Epithelial cell of proximal tubule (primary cell): Measurements from ENCODE around the gene NCOA7. TPM values are rescaled to one million over a fixed set of nuclear protein-coding genes. Genes with fewer than 3 reads are reported as not detected.

Experiments
- DNase-seq: peaks from one replicate; pipeline ENCODE4 v3.0.0-alpha.2; 2011; ENCODE audit warnings: low read depth
- H3K4me3 ChIP-seq: 2 replicates; pipeline ENCODE4 v1.5.1; 2011; ENCODE audit warnings: low read depth, mild to moderate bottlenecking, low read length
- total RNA-seq: library from RNA; depleted of rRNA; stranded (reverse); fragments of >200 nt; gene quantifications from 2 replicates; pipeline ENCODE4 v1.2.3, GENCODE V29; 2015
- TF ChIP-seq, protein P1 (sequence below): conservative IDR thresholded peaks from 2 replicates; pipeline ENCODE4 v1.5.1; 2012; ENCODE audit warnings: low read depth, mild to moderate bottlenecking, low read length

NCOA7 gene
- total RNA-seq, 1 donor from 2014 or later, result 8.2 TPM

DNA sequence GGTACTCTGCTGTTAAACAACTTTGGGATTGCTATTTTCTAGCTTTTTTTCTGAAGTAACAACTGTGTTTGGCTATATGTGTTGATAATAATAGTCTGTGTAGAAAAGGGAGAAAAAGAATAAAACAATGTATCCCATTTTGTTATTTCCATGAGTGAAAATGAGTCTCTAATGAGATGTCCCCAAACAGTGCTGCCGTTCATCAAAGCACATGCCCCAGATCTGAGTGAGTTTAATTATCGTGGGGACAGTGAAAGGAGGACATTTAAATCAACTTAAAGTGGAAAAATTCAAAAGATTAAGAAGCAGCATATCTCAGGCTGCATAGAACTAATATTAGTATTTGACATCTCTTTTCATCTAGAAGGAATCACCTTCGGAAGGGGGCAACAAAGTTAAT is 59.6 kb downstream of the NCOA7 start:
- no peak for DNase-seq
- H3K4me3 ChIP-seq, result no peak overlapping the region
- TF ChIP-seq, protein P1, sequence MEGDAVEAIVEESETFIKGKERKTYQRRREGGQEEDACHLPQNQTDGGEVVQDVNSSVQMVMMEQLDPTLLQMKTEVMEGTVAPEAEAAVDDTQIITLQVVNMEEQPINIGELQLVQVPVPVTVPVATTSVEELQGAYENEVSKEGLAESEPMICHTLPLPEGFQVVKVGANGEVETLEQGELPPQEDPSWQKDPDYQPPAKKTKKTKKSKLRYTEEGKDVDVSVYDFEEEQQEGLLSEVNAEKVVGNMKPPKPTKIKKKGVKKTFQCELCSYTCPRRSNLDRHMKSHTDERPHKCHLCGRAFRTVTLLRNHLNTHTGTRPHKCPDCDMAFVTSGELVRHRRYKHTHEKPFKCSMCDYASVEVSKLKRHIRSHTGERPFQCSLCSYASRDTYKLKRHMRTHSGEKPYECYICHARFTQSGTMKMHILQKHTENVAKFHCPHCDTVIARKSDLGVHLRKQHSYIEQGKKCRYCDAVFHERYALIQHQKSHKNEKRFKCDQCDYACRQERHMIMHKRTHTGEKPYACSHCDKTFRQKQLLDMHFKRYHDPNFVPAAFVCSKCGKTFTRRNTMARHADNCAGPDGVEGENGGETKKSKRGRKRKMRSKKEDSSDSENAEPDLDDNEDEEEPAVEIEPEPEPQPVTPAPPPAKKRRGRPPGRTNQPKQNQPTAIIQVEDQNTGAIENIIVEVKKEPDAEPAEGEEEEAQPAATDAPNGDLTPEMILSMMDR, result no peak

DNA sequence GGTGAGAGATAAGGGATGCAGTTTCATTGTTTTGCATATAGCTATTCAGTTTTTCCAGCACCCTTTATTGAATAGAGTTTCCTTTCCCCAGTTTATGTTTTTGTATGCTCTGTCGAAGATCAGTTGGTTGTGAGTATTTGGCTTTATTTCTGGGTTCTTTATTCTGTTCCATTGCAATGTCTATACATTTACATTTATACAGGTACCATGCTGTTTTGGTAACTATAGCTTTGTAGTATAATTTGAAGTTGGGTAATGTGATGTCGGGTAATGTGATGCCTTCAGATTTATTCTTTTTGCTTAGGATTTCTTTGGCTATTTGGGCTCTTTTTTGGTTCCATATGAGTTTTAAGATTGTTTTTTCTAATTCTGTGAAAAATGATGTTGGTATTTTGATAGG is 61.8 kb downstream of the NCOA7 start:
- TF ChIP-seq, protein P1, result no peak
- no peak overlapping the region for H3K4me3 ChIP-seq
- no peak for DNase-seq

DNA sequence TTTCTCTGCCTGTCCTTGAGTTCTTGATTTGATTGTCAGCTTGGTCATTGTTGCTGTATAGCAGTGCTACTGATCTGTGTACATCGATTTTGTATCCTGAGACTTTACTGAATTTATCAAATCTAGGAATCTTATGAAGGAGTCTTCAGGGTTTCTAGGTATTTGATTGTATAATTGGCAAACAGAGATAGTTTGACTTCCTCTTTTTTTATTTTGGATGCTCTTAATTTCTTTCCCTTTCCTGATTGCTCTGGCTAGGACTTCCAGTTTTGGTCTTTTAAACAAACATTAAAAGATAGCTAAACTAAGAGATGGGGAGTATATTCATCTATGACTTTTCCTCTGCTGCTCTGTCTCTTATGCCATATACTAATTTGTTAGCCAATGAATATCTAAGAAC is 62.4 kb downstream of the NCOA7 start:
- TF ChIP-seq, protein P1, result no peak
- no peak overlapping the region for H3K4me3 ChIP-seq
- DNase-seq, result no peak

DNA sequence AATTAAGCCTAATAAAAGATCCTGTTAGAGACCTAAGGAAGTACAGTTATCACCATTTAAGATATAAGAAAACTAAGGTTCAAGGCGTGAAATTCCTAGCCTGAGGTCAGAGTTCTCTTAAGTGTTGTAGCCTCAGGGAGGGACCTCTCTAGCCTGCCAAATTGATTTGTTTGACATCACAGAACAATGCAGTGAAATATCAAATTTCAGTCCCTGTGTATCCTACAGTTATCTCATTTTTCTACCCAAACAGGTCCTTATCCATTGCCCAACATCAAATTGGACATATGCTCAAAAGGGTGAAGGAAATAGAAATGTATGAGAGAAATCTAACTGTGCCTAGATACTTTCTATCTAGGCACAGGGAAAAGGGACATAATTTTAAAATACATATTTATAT is 63.0 kb downstream of the NCOA7 start:
- DNase-seq, result no peak
- no peak overlapping the region for H3K4me3 ChIP-seq
- TF ChIP-seq, protein P1, result no peak

DNA sequence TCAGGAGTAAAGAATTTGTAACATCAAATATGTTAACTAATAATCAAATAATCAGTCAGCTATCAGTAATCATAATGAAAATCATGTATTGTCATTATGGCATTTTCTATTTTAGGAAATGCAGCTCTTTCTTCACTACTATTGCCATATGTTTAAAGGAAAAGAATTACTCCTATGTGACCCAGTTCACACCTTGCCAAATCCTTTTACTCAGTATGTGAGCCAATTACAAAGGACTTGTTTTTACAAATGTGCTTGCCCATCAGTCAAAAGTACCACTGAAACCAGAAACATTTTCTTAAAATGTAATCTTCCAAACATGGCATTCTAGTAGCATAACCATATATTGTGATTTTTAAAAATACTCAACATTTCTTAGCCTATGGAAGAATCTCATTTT is 63.6 kb downstream of the NCOA7 start:
- no peak overlapping the region for H3K4me3 ChIP-seq
- no peak for DNase-seq
- TF ChIP-seq, protein P1, result no peak

DNA sequence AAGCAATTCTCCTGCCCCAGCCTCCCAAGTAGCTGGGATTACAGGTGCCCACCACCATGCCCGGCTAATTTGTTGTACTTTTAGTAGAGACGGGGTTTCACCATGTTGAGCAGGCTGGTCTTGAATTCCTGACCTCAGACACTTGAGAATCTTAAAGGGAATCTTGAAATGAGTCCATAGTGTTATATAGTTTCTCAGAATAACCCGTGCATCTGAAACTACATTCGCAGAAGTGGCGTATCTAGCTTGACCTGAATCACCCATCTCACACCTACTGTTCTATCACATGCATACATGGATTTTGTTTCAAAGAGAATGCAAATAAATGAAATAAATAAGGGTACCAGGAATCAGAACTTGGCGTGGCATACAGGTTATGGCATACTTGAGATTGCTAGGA is 65.0 kb downstream of the NCOA7 start:
- no peak for DNase-seq
- H3K4me3 ChIP-seq, result no peak overlapping the region
- TF ChIP-seq, protein P1, result no peak

DNA sequence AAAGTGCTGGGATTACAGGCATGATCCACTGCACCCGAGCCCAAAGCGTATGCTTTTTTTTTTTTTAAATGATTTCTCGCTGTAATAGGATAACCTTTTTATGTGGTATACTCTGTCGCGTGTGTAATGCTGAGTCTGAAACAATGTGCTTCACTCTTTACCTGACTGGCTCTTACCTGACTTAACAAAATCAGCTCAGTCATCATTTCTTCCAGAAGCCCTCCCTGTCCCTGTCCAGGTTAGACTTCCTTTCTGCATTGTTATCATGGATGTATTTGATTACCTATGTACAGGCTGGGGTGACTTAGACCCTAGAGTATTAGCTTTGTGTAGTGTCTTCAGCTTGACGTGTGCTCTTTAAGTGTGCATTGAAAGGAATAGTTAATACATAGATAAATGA is 67.1 kb downstream of the NCOA7 start:
- no peak for DNase-seq
- no peak overlapping the region for H3K4me3 ChIP-seq
- TF ChIP-seq, protein P1, result no peak
